NCI-H1092 (cell line): Measurements from ENCODE around the gene WIPI1.
"Not testable (repeated sequence)": the region's sequence is repeated elsewhere in the genome, so short reads cannot be mapped to it uniquely, and the experiment has no call there.

Experiments used
- DNase-seq: peaks from one replicate; lab custom pipeline; 2025; lab: John Stamatoyannopoulos, UW

WIPI1 gene

GRCh38 chr17:68437979-68438822 is 19.1 kb downstream of the WIPI1 start:
- no peak for DNase-seq

- DNase-seq: peak; percentile 52
Observed at GRCh38 chr17:68435876-68436842, 21.1 kb downstream of the WIPI1 start.

GRCh38 chr17:68435361-68435760 is 21.9 kb downstream of the WIPI1 start:
- no peak for DNase-seq

- DNase-seq: no peak
Observed at GRCh38 chr17:68433911-68434508, 23.3 kb downstream of the WIPI1 start.

GRCh38 chr17:68433211-68433610 is 24.1 kb downstream of the WIPI1 start:
- DNase-seq: no peak

GRCh38 chr17:68432086-68432864 is 25.0 kb downstream of the WIPI1 start:
- no peak for DNase-seq

GRCh38 chr17:68431661-68432071 is 25.6 kb downstream of the WIPI1 start:
- no peak for DNase-seq

- DNase-seq: no peak
Observed at GRCh38 chr17:68431045-68431608, 26.2 kb downstream of the WIPI1 start.

GRCh38 chr17:68429881-68430280 is 27.4 kb downstream of the WIPI1 start:
- DNase-seq: no peak

GRCh38 chr17:68428498-68429172 is 28.7 kb downstream of the WIPI1 start:
- peak; percentile 88 for DNase-seq

- no peak for DNase-seq
Observed at GRCh38 chr17:68427575-68427974, 29.7 kb downstream of the WIPI1 start.

- DNase-seq: no peak
Observed at GRCh38 chr17:68425979-68426378, 31.3 kb downstream of the WIPI1 start.

GRCh38 chr17:68424861-68425260 is 32.4 kb downstream of the WIPI1 start:
- no peak for DNase-seq

- DNase-seq: no peak
Observed at GRCh38 chr17:68424203-68424602, 33.1 kb downstream of the WIPI1 start.

- DNase-seq: no peak
Observed at GRCh38 chr17:68423251-68423650, 34.0 kb downstream of the WIPI1 start.

- no peak for DNase-seq
Observed at GRCh38 chr17:68422821-68423220, 34.5 kb downstream of the WIPI1 start.

- no peak for DNase-seq
Observed at GRCh38 chr17:68421486-68421885, 35.8 kb downstream of the WIPI1 start.

- no peak for DNase-seq
Observed at GRCh38 chr17:68420065-68420464, 37.2 kb downstream of the WIPI1 start.

GRCh38 chr17:68418876-68419275 is 38.4 kb downstream of the WIPI1 start:
- DNase-seq: no peak

- DNase-seq: no peak
Observed at GRCh38 chr17:68417317-68417716, 40.0 kb downstream of the WIPI1 start.

- not testable (repeated sequence) for DNase-seq
Observed at GRCh38 chr17:68414901-68415300, 42.4 kb downstream of the WIPI1 start.
